Epidermal melanocyte (primary cell): ENCODE measurements around the gene DENND5A.
"Not testable (repeated sequence)": the region's sequence is repeated elsewhere in the genome, so short reads cannot be mapped to it uniquely, and the experiment has no call there.

Experiments used
- DNase-seq: peaks from one replicate; pipeline ENCODE4 v3.0.0; 2011; ENCODE audit warnings: low spot score; ENCODE audit not compliant: insufficient read length

Gene DENND5A

GRCh38 chr11:9264316-9265210, 587 bp downstream of the DENND5A start:
- DNase-seq = no peak

- DNase-seq = no peak
Measured at GRCh38 chr11:9263840-9264315, 1.3 kb downstream of the DENND5A start.

GRCh38 chr11:9260838-9261146, 4.4 kb downstream of the DENND5A start:
- DNase-seq = not testable (repeated sequence)

- no peak for DNase-seq
Measured at GRCh38 chr11:9259981-9260837, 4.9 kb downstream of the DENND5A start.

GRCh38 chr11:9258279-9258678, 6.9 kb downstream of the DENND5A start:
- DNase-seq = not testable (repeated sequence)

DNA sequence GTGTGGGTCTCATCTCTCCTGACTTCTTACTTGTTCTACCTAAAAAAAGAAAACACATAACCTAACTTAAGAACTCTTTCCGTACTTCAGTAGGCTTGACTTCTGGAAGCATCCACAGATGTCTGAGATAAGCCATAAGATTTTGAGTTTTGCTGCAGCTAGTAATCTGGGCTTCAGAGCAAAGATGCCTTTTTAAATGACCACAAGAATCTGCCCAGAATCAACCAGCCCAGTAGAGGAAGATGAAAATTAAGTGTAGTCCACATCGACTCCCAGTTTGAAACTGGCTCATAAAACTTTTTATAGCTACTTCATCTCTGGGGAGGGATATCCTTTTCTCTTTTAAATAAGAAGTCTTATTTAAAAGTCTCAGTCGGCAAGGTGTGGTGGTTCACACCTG, 10.7 kb downstream of the DENND5A start:
- no peak for DNase-seq

DNA sequence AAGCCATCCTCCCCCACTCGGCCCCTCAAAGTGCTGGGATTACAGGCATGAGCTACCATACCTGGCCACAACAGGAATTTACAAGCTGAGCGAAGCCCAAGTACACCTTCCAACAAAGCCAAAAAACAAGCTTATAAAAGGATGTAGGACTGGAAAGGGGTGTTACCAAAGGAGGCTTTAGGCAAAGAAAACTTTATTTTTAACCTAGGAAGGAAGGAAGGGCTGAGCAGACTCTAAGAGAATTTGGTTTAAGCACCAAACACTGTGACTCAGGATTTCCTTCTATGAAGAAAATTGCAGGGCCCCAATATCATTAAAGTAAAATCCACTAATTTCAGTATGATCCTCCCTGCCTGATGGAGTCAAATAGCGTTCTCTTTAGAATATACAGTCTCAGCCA, 12.1 kb downstream of the DENND5A start:
- no peak for DNase-seq

DNA sequence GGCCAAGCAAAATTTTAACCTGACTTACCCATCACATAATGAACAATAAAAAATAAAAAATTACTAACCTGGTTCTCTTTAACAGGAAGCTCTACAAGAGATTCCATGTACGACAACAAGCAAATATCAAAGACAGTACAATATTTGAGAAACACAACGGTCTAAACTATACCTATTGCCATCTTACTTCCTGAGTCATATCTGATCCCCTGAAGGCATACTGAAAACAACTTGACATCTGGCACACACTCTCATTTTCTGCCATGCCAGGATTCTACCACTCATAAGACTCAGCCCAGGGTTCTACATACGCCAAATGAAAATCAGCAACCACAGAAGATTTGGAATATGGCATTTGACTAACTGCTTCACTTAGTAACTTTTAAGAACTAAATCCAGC, 13.8 kb downstream of the DENND5A start:
- no peak for DNase-seq

DNA sequence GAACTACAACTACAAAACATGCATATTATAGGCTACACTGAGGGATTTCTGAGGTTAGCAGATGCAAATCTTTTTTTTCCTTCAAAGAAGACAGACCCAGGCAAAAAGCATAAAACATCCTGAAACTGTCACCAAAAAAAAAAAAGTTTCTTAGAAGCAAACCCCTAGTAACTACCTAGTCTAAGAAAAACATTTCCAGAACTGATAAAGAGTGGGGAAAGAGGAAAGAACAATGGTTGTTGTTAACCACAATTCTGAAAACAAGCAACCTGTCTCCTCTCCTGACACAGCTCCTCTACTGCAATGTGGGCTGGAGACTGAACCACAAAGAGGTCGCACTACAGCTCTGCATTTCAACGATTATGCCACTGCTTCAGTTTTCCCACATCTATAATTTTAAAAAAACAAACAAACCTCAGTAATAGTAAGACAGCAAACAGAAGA, 15.0 kb downstream of the DENND5A start:
- no peak for DNase-seq

- DNase-seq = no peak
Measured at GRCh38 chr11:9249252-9249651, 15.9 kb downstream of the DENND5A start.

DNA sequence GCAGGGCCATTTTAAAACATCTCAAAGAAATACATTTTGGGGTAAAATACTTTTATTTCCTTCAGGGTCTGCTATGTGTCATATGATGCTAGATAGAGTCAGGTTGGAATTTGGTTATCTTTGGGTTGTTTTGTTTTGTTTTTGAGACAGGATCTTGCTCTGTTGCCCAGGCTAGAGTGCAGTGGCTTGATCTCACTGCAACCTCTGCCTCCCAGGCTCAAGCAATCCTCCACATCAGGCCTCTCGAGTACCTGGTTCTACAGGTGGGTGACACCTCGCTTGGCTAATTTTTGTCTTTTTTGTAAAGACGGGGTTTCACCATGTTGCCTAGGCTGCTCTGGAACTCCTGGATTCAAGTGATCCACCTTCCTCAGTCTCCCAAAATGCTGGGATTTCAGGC, 17.3 kb downstream of the DENND5A start:
- no peak for DNase-seq

DNA sequence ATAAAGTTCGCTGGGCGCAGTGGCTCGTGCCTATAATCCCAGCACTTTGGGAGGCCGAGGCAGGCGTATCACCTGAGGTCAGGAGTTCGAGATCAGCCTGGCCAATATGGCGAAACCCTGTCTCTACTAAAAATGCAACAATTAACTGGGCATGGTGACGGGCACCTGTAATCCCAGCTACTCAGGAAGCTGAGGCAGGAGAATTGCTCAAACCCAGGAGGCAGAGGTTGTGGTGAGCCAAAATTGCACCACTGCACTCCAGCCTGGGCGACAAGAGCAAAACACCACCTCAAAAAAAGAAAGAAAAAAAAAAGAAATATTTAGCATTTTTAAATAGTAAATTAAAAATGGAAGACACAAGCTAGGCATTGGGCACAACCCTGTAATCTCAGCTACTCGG, 28.9 kb downstream of the DENND5A start:
- not testable (repeated sequence) for DNase-seq

DNA sequence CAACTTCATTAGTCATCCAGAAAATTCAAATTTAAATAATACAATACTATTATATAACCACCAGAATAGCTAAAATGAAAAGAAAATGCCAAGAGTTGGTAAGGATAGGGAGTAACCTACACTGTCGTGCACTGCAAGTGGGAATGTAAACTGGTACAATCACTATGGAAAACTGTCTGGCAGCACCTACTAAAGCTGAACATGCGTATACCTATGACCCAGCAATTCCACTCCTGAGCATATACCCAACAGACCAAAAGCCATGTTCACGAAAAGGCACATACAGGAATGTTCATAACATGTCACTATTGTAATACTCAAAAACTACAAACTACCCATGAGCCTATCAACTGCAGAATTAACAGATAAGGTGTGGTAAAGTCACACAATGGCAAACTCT, 32.7 kb downstream of the DENND5A start:
- DNase-seq = no peak

DNA sequence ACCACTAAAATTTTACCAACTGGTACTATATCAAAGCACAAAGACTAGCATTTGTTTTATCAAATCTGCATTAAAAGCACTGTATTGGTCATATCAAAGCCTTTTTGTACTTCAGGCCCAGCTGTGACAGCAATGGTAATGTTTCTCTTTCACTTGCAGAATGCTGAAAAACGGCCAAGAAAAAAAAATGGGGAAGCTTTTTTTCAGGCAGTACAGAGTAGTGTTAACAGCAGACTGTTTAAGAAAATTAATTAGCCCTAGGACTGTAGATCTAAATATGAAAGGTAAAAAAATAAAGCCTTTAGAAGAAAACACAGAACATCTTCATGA, 33.3 kb downstream of the DENND5A start:
- DNase-seq = peak; percentile 68

DNA sequence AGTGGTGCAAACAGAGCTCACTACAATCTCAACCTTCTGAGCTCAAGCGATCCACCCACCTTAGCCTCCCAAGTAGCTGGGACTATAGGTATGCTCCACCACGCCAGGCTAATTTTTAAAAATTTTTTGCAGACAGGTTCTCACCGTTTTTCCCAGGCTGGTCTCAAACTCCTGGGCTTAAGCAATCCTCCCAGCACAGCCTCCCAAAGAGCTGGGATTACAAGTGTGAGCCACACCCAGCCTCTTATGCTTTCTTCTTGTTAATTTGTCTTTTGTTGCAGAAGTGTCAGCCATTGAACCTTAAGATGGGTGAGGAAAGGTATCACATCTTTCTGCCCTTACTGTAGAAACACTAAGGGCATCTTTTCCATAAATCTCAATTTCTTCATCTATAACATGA, 34.9 kb downstream of the DENND5A start:
- DNase-seq = no peak

DNA sequence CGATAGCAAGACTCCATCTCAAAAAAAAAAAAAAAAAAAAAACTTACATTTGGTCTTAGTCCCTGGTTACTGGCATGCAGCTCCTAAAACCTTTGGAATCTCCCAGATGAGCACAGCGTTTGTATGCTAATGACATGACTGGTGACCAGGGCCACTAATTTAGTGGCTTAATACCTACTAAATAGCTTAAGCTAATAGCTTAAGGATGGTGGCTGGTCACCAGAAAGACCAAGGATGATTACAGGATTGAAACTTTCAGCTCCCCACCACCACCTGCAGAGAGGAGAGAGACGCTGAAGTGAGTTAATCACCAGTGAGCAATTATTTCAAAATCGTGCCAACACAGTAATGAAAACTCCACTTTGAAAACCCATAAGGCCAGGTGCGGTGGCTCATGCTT, 37.1 kb downstream of the DENND5A start:
- DNase-seq = no peak

DNA sequence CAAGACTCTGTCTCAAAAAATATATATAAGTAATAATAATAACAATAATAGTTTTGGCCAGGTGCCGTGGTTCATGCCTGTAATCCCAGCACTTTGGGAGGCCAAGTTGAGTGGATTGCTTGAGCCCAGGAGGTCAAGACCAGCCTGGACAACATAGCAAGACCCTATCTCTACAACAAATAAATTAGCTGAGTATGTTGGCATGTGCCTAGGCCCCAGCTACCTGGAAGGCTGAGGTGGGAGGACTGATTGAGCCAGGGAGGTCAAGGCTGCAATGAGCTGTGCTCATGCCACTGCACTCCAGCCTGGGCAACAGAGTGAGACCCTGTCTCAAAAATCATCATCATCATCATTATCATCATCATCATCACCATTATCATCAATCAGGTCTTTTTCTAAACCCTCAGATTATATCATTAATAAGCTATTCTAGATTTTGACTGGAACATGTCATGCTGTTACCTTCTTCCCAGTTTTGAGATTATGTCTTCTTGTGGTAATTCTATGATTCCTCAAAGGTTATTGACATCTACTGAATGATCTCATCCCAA, 39.3 kb downstream of the DENND5A start:
- no peak for DNase-seq

DNA sequence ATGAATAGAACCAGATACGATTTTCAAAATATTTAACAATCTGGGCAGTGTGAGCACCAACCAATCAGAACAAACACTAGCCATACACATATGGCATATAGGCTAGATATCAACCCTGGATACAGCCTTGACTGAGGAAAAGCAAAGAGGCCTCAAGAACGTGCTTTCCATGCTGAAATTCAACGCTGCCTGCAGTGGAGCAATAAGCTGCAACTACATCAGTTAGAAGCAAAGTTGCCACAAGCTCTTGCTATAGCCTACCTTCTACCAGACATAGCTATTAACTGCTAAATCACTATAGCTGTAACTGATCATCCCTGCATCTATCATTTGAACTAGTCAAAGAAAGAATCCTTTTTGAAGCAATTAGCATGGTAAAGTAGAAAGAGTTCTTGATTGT, 42.5 kb downstream of the DENND5A start:
- DNase-seq = no peak

DNA sequence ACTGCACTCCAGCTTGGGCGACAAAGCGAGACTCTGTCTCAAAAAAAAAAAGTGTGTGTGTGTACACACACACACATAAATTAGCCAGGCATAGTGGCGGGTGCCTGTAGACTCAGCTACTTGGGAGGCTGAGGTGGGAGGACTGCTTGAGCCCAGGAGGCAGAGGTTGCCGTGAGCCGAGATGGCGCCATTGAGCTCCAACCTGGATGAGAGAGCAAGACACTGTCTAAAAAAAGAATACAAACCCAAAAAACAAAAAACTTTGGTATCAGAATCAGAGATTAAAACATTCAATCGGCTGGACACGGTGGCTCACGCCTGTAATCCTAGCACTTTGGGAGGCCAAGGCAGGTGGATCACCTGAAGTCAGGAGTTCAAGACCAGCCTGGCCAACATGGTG, 44.3 kb downstream of the DENND5A start:
- DNase-seq = not testable (repeated sequence)

- peak; percentile 32 for DNase-seq
Measured at GRCh38 chr11:9219572-9219971, 45.6 kb downstream of the DENND5A start.

DNA sequence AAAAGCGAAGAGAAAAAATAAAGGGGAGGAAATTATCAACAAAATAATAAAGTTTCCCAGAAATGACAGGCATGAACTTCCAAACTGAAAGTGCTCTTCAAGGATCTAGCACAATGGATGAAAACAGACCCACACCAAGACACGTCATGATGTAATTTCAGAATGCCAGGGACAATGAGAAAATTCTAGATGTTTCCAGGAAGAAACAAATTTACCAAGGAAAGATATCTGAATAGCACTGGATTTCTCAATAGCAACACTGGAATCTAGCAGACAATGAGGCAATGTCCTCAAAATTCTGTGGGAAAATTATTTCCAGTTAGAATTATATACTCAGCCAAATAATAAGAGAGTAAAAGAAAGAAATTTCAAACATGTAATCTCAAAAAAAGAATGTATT, 46.0 kb downstream of the DENND5A start:
- DNase-seq = no peak

- no peak for DNase-seq
Measured at GRCh38 chr11:9214765-9215164, 50.4 kb downstream of the DENND5A start.
